Fibroblast of pulmonary artery (primary cell): ENCODE results near the gene TREM2.
"Not testable (repeated sequence)": the region's sequence is repeated elsewhere in the genome, so short reads cannot be mapped to it uniquely, and the experiment has no call there.

Source experiments
- DNase-seq: peaks from one replicate; pipeline ENCODE4 v3.0.0-alpha.2; 2010; ENCODE audit warnings: low read depth
- H3K4me3 ChIP-seq: replicated peaks from 2 replicates; pipeline ENCODE4 v1.5.1; 2011; ENCODE audit warnings: low read depth, mild to moderate bottlenecking, control low read depth, low read length, moderate library complexity
- CTCF ChIP-seq: IDR thresholded peaks from 2 replicates; pipeline ENCODE4 v1.5.1; 2011; ENCODE audit warnings: mild to moderate bottlenecking, control low read depth, low read length, inconsistent platforms; ENCODE audit errors: missing control alignments

Gene TREM2

GRCh38 chr6:41191569-41191968 is 28.7 kb upstream of the TREM2 start:
- H3K4me3 ChIP-seq, result no peak overlapping the region
- TF ChIP-seq CTCF, result peak; percentile 56
- DNase-seq, result peak; percentile 41

- no peak for DNase-seq
- no peak overlapping the region for H3K4me3 ChIP-seq
- TF ChIP-seq CTCF, result no peak
Observed at GRCh38 chr6:41190791-41191190, 27.9 kb upstream of the TREM2 start.

- no peak for TF ChIP-seq CTCF
- no peak overlapping the region for H3K4me3 ChIP-seq
- no peak for DNase-seq
Observed at GRCh38 chr6:41189967-41190366, 27.1 kb upstream of the TREM2 start.

- H3K4me3 ChIP-seq, DNase-seq: not testable (repeated sequence)
Observed at GRCh38 chr6:41189046-41189445, 26.1 kb upstream of the TREM2 start.

- DNase-seq, result no peak
- no peak for TF ChIP-seq CTCF
- H3K4me3 ChIP-seq, result no peak overlapping the region
Observed at GRCh38 chr6:41187924-41188886, 25.3 kb upstream of the TREM2 start.

- no peak overlapping the region for H3K4me3 ChIP-seq
- DNase-seq, result no peak
- TF ChIP-seq CTCF, result no peak
Observed at GRCh38 chr6:41186031-41186562, 23.2 kb upstream of the TREM2 start.

GRCh38 chr6:41184761-41185160 is 21.8 kb upstream of the TREM2 start:
- TF ChIP-seq CTCF, result no peak
- no peak for DNase-seq
- no peak overlapping the region for H3K4me3 ChIP-seq
